OCI-LY1 (cell line): ENCODE data around the gene LVRN.

ENCODE experiments used
- H2AFZ ChIP-seq: fragments of 200-600 bp; sonication (generic), shearing (Covaris generic); 2 replicates; pipeline ENCODE4 v1.6.0; 2014; ENCODE audit warnings: antibody characterized with exemption, mild to moderate bottlenecking, low read length
- H3F3A ChIP-seq: fragments of 200-600 bp; sonication (generic), shearing (Covaris generic); 2 replicates; pipeline ENCODE4 v1.6.0; 2014; ENCODE audit warnings: mild to moderate bottlenecking, antibody characterized with exemption, low read length, moderate library complexity; ENCODE audit not compliant: insufficient read depth
- H3K27ac ChIP-seq: fragments of 200-600 bp; sonication (generic); 2 replicates; pipeline ENCODE4 v1.5.1; 2014; ENCODE audit warnings: low read length, mixed run types, mild to moderate bottlenecking, low read depth; ENCODE audit not compliant: poor library complexity, severe bottlenecking
- H3K27me3 ChIP-seq: fragments of 200-600 bp; sonication (generic); 2 replicates; pipeline ENCODE4 v1.6.0; 2014; ENCODE audit warnings: antibody characterized with exemption, mild to moderate bottlenecking, low read length, moderate library complexity; ENCODE audit not compliant: insufficient read depth
- H3K36me3 ChIP-seq: fragments of 200-600 bp; sonication (generic); 2 replicates; pipeline ENCODE4 v1.6.1; 2014; ENCODE audit warnings: mild to moderate bottlenecking, antibody characterized with exemption, low read length, moderate library complexity, mixed read lengths; ENCODE audit not compliant: insufficient read depth
- H3K4me1 ChIP-seq: fragments of 200-600 bp; sonication (generic); 2 replicates; pipeline ENCODE4 v1.5.1; 2014; ENCODE audit warnings: mild to moderate bottlenecking, low read length, moderate library complexity; ENCODE audit not compliant: insufficient read depth, severe bottlenecking
- H3K4me2 ChIP-seq: fragments of 200-600 bp; sonication (generic), shearing (Covaris generic); 2 replicates; pipeline ENCODE4 v1.6.1; 2014; ENCODE audit warnings: low read length
- H3K4me3 ChIP-seq: fragments of 200-600 bp; sonication (generic); 2 replicates; pipeline ENCODE4 v1.5.1; 2014; ENCODE audit warnings: low read length, low read depth, mild to moderate bottlenecking, mixed read lengths; ENCODE audit not compliant: poor library complexity, severe bottlenecking
- H3K79me2 ChIP-seq: fragments of 200-600 bp; shearing (Covaris generic); 2 replicates; pipeline ENCODE4 v1.6.1; 2016; ENCODE audit warnings: mixed run types, low read length, mixed read lengths; ENCODE audit not compliant: insufficient read depth
- H3K9ac ChIP-seq: fragments of 200-600 bp; sonication (generic), shearing (Covaris generic); 2 replicates; pipeline ENCODE4 v1.6.1; 2014; ENCODE audit warnings: mild to moderate bottlenecking, low read length, mixed read lengths
- H3K9me2 ChIP-seq: fragments of 200-600 bp; sonication (generic), shearing (Covaris generic); 2 replicates; pipeline ENCODE4 v1.6.1; 2014; ENCODE audit warnings: low read depth, mild to moderate bottlenecking, low read length, mixed read lengths
- H3K9me3 ChIP-seq: fragments of 200-600 bp; shearing (Covaris generic); 2 replicates; pipeline ENCODE4 v1.6.1; 2014; ENCODE audit warnings: low read length, mixed read lengths
- H4K20me1 ChIP-seq: fragments of 200-600 bp; sonication (generic), shearing (Covaris generic); 2 replicates; pipeline ENCODE4 v1.6.0; 2016; ENCODE audit warnings: mild to moderate bottlenecking, low read length; ENCODE audit not compliant: insufficient read depth
- EZH2 ChIP-seq: fragments of 200-600 bp; sonication (generic), shearing (Covaris generic); IDR thresholded peaks from 2 replicates; pipeline ENCODE4 v1.8.0; 2017; ENCODE audit warnings: borderline replicate concordance, mixed run types, mild to moderate bottlenecking, antibody characterized with exemption, low read length, moderate library complexity, mixed read lengths
- TF ChIP-seq, protein P1 (sequence below): fragments of 200-600 bp; sonication (generic), shearing (Covaris generic); IDR thresholded peaks from 2 replicates; pipeline ENCODE4 v1.5.1; 2017; ENCODE audit warnings: mild to moderate bottlenecking, antibody characterized with exemption, low read length, moderate library complexity, mixed read lengths

Gene LVRN

DNA sequence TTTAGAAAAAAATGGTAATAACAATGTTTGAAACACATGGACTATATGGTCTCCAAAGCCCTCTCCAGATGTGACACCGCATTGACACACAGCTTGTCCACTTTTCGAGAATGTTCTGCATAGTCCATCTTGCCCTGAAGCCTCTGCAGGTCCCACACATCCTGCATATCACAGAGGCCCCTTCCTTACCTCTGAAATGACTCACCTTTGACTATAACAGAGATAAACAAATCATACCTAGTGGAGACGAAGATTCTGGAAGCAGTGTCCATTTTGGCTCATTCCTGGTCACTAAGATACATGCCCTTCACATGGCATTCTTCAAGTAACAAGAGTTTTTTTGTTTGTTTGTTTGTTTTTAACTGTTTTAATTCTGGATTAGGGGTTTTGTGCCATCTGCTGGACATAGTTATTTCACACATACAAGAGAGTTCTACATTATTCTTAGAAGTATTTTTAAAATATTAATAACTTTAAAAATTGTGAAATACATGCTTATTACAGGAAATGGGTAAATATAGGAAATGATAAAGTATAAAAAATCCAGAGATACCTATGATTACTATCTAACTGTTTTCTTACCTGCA, 75.1 kb downstream of the LVRN start:
- Histone ChIP-seq H3K9ac (no peak overlapping the region), H3K4me1 (peaks cover 51% of the 10 kb centered on the region)

DNA sequence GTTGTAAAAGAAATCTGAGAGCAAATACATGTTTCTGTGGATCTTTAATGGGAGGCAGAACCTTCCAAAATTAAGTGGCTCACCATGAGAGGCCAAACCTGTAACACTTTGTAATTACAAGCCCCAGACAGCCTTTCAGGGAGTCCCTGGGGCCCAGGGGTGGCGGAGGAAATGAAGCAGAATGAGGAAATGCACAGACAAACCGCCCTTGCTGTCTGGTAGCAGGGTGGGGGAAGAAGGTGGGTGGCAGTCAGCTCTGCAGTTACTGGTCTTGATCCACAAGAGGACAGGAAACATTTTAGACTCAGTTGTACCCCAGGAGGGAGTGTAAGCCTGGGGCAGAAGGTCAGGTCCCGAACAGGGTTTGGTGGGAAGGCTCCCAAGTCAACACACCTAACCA, 76.5 kb downstream of the LVRN start:
- peak overlapping the region; percentile 27; the same call in 1 of the 2 replicates for H3K9ac ChIP-seq
- H3K36me3 ChIP-seq, result no peaks in the 10 kb centered on the region
- peak overlapping the region; percentile 41; the same call in 1 of the 2 replicates for H3K4me2 ChIP-seq
- peak overlapping the region; percentile 64 for H3K27ac ChIP-seq
- H3F3A ChIP-seq, result no peaks in the 10 kb centered on the region
- H3K4me3 ChIP-seq, result no peak overlapping the region
- H3K27me3 ChIP-seq, result no peaks in the 10 kb centered on the region
- no peaks in the 10 kb centered on the region for H4K20me1 ChIP-seq
- H3K9me2 ChIP-seq, result no peaks in the 10 kb centered on the region
- no peaks in the 10 kb centered on the region for H3K79me2 ChIP-seq
- TF ChIP-seq, protein P1, sequence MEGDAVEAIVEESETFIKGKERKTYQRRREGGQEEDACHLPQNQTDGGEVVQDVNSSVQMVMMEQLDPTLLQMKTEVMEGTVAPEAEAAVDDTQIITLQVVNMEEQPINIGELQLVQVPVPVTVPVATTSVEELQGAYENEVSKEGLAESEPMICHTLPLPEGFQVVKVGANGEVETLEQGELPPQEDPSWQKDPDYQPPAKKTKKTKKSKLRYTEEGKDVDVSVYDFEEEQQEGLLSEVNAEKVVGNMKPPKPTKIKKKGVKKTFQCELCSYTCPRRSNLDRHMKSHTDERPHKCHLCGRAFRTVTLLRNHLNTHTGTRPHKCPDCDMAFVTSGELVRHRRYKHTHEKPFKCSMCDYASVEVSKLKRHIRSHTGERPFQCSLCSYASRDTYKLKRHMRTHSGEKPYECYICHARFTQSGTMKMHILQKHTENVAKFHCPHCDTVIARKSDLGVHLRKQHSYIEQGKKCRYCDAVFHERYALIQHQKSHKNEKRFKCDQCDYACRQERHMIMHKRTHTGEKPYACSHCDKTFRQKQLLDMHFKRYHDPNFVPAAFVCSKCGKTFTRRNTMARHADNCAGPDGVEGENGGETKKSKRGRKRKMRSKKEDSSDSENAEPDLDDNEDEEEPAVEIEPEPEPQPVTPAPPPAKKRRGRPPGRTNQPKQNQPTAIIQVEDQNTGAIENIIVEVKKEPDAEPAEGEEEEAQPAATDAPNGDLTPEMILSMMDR, result no peak
- no peak for TF ChIP-seq EZH2
- H3K9me3 ChIP-seq, result no peaks in the 10 kb centered on the region
- peak overlapping the region; percentile 53 for H2AFZ ChIP-seq
- peaks cover 38% of the 10 kb centered on the region for H3K4me1 ChIP-seq

More for the DNA sequence above, 75.1 kb downstream of the LVRN start:
- Histone ChIP-seq H2AFZ (no peak overlapping the region), H3K27me3 (no peaks in the 10 kb centered on the region), H3K4me3 (no peak overlapping the region), H4K20me1 (no peaks in the 10 kb centered on the region), H3K36me3 (no peaks in the 10 kb centered on the region), H3K27ac (no peak overlapping the region), H3F3A (no peaks in the 10 kb centered on the region), H3K9me2 (no peaks in the 10 kb centered on the region), H3K79me2 (no peaks in the 10 kb centered on the region), H3K4me2 (no peak overlapping the region), H3K9me3 (no peaks in the 10 kb centered on the region)
- TF ChIP-seq, protein P1, result peak; percentile 41; the same call in 1 of the 2 replicates
- TF ChIP-seq EZH2, result no peak

DNA sequence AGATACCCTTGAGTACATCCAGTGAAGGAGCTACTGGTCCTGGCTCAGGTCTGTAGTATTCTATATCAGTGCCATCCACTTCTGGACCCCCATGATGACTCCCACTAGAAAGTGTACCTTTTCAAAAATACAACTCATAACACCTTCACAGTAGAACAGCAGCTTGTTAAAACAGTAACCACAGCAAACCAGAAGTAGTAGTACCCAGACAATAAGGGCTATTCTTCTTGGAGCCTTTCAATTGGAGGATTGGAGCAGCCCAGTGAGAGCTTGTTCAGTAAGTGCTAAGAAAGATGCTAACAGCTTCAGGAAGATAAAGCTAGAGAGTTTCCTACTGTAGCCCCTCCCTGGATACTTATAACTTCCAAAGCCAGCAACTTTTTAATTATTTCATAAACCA, 80.1 kb downstream of the LVRN start:
- no peak overlapping the region for H3K4me3 ChIP-seq
- TF ChIP-seq EZH2, result no peak
- TF ChIP-seq, protein P1, result no peak
- H3K4me1 ChIP-seq, result peaks cover 20% of the 10 kb centered on the region
- no peak overlapping the region for H2AFZ ChIP-seq
- H3K27me3 ChIP-seq, result no peaks in the 10 kb centered on the region
- H3K9me2 ChIP-seq, result no peaks in the 10 kb centered on the region
- no peaks in the 10 kb centered on the region for H4K20me1 ChIP-seq
- H3K36me3 ChIP-seq, result no peaks in the 10 kb centered on the region
- H3K9me3 ChIP-seq, result no peaks in the 10 kb centered on the region
- no peaks in the 10 kb centered on the region for H3K79me2 ChIP-seq
- H3K9ac ChIP-seq, result no peak overlapping the region
- H3K4me2 ChIP-seq, result no peak overlapping the region
- H3F3A ChIP-seq, result no peaks in the 10 kb centered on the region
- no peak overlapping the region for H3K27ac ChIP-seq
